ENCODE measurements around the gene HTR2A. TPM values are rescaled to one million over a fixed set of nuclear protein-coding genes. Genes with fewer than 3 reads are reported as not detected.
A peak's percentile ranks its signal among the peaks of the same experiment; 100 is the strongest.

Gene HTR2A
- not detected for total RNA-seq

DNA sequence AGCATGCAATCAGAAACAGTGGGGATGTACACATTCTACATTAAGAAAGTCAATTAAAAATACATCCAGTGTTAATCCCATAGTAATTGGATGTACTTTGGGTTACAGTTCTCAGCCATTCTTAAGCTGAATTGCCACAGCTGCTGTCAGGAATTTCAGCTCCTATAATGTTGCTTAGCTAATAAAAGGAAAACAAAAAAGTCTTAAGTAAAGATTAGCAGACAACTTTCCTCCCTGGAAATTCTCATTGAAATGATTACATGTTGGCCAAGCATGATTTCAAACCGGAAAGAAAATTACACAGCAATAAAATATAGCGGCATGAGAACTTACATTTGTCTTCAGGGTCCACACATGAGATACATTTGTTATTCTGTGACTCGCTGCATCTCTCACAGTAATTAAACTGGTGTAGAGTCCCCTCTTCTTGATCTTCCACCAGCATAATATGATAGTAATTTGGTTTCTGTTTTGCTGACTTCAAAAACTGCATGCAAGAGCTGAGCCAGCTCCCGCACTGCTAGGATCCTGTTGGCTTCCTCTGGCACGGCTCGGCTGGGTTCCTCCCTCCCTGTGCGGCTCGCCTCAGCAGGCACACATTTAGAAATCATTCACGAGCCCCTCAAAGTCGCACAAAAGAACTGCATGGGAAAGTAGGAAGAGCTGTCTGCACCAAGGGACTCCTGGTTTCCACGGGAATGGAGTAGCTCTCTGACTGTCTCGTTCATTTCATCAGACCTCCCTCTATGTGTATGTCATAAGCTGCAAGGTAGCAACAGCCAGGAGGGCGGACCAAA is at the start of gene HTR2A:
HTR2A (minus strand) TSS at position 713 of the 797 bp plus-strand sequence. CDS start 1,147 bp downstream, outside the sequence.
- Histone ChIP-seq H3K9me3 (no peaks in the 10 kb centered on the region), H3K27me3 (no peaks in the 10 kb centered on the region), H3K36me3 (no peaks in the 10 kb centered on the region), H3K4me3 (peak within 1 kb of the TSS; percentile 53 to 82), H3K4me1 (peaks cover 0 to 3% of the 10 kb centered on the region in 2 donors), H3K27ac (peak within 1 kb of the TSS; percentile 60 to 89)
- intact Hi-C loops (cut with DNase I): loop anchor here (10.0 kb wide), 1 partner anchor 188 kb away; no protein-coding TSS in a partner anchor
- no peak for DNase-seq (ENCODE audit: low spot score in 2 of 2)
- no peak for TF ChIP-seq CTCF (IDR thresholded peaks at IDR 0.05)

DNA sequence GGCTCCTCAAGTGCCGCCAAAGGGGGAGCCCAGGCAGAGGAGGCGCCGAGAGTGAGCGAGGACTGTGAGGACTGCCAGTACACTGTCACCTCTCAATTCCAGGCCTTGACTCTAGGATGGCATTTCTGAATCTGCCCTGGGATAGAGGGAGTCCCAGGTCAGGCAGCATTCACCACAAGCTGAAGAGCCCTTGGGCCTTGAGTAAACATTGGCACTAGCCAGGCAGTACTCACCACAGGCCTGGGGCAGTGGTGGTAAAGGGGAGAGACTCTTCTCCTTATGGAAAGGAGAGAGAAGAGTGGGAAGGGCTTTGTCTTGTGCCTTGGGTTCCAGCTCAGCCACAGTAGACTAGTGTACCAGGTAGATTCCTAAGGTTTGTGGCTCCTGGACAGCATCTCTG is 39.7 kb upstream of the HTR2A start:
- no peaks in the 10 kb centered on the region for H3K4me1 ChIP-seq
- TF ChIP-seq CTCF (IDR thresholded peaks at IDR 0.05): no peak
- intact Hi-C loops (cut with DNase I): no loop called here
- no peak overlapping the region for H3K4me3 ChIP-seq
- no peak for DNase-seq (ENCODE audit: low spot score in 2 of 2)
- H3K27ac ChIP-seq: no peak overlapping the region
- H3K9me3 ChIP-seq: no peaks in the 10 kb centered on the region
- no peaks in the 10 kb centered on the region for H3K27me3 ChIP-seq
- H3K36me3 ChIP-seq: no peaks in the 10 kb centered on the region

GRCh38 chr13:46934749-46935148 is 37.9 kb upstream of the HTR2A start:
- Histone ChIP-seq H3K9me3 (no peaks in the 10 kb centered on the region), H3K36me3 (no peaks in the 10 kb centered on the region), H3K4me3 (no peak overlapping the region), H3K27ac (no peak overlapping the region), H3K4me1 (no peaks in the 10 kb centered on the region), H3K27me3 (no peaks in the 10 kb centered on the region)
- intact Hi-C loops (cut with DNase I): no loop called here
- TF ChIP-seq CTCF (IDR thresholded peaks at IDR 0.05): no peak
- no peak for DNase-seq (ENCODE audit: low spot score in 2 of 2)

DNA sequence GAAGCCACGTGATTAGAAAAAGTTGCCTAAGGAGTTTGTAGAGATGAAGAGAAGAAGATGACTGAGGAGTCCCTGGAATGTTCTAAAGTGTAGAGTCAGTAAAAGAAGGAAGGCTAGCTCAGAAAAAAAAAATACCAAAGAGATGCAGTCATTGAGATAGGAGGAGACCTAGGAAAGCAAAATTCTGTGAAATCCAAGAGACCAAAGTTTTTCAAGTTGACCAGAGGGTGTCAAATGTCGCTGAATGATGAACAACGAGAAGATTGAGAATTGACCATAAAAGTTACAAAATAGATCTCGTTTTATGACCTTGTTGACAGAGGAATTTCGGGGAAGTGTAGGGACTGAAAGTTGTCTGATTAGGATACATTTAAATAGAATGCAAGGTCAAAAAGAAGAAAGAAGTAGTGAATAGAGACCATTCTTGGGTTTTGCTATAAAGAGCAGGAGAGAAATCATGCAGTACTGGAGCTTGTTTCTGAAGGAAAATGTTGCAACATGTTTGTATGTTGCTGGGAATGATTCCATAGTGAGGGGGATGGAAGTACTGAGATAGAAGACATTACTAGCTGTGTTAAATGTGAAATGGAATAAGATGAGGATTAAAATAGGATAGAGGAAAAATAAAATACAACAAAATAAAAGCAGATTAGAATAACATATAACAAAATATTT is 30.2 kb upstream of the HTR2A start:
- Histone ChIP-seq H3K36me3 (no peaks in the 10 kb centered on the region), H3K27ac (no peak overlapping the region), H3K9me3 (no peaks in the 10 kb centered on the region), H3K4me3 (no peak overlapping the region), H3K4me1 (no peaks in the 10 kb centered on the region), H3K27me3 (no peaks in the 10 kb centered on the region)
- TF ChIP-seq CTCF (IDR thresholded peaks at IDR 0.05): no peak
- no peak for DNase-seq (ENCODE audit: low spot score in 2 of 2)
- intact Hi-C loops (cut with DNase I): no loop called here

DNA sequence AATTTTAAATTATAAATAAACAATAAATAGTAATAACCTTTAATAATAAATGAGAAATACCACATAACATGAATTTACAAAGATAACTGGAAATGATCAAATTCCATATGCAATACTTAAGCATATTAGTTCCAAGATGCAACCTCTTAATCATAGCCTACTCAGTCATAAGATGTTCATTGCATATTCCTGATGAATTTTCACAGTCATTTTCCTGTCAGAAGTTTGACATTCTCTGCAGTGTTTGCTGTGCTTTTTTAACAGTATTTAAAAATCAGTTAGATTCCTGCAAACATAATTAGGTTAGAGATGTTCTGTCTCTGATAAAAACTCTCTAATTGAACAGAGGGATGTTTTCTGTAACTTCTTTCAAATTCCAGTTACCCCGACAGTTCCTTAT is 28.6 kb upstream of the HTR2A start:
- Histone ChIP-seq H3K27ac (no peak overlapping the region), H3K27me3 (no peaks in the 10 kb centered on the region), H3K9me3 (no peaks in the 10 kb centered on the region), H3K4me1 (no peaks in the 10 kb centered on the region), H3K4me3 (no peak overlapping the region), H3K36me3 (no peaks in the 10 kb centered on the region)
- no peak for TF ChIP-seq CTCF (IDR thresholded peaks at IDR 0.05)
- DNase-seq (ENCODE audit: low spot score in 2 of 2): no peak
- intact Hi-C loops (cut with DNase I): no loop called here
